ENCODE measurements around the gene MRPL51. TPM values are rescaled to one million over a fixed set of nuclear protein-coding genes. Genes with fewer than 3 reads are reported as not detected.

The MRPL51 gene
- total RNA-seq, 2 experiments from 2014 or later = 152 to 338 TPM

GRCh38 chr12:6462234-6462995 is 30.6 kb downstream of the MRPL51 start:
- H3K4me1 ChIP-seq (ENCODE audit: insufficient read depth, low read length, poor library complexity, severe bottlenecking) = peaks cover 57% of the 10 kb centered on the region
- H4K20me1 ChIP-seq (ENCODE audit: insufficient read depth, low read length) = no peaks in the 10 kb centered on the region
- no peaks in the 10 kb centered on the region; the same call in 1 of the 2 replicates for H3K79me2 ChIP-seq (ENCODE audit: insufficient read depth, low read depth, low read length)
- no peak overlapping the region for H2AFZ ChIP-seq (ENCODE audit: low read length)
- peaks cover 93% of the 10 kb centered on the region for H3K36me3 ChIP-seq (ENCODE audit: insufficient read depth, low read length)
- peak overlapping the region; percentile 24 for H3K4me3 ChIP-seq (ENCODE audit: low read depth, low read length, poor library complexity, severe bottlenecking)
- peak overlapping the region; percentile 93 for H3K27ac ChIP-seq (ENCODE audit: low read depth, low read length, poor library complexity, severe bottlenecking)
- no peak for TF ChIP-seq CTCF (conservative IDR thresholded peaks at IDR 0.05; ENCODE audit: low read length)
- no peak for TF ChIP-seq EZH2phosphoT487 (IDR thresholded peaks at IDR 0.05; ENCODE audit: borderline replicate concordance, low read depth, low read length)
- BruUV-seq (replicated peaks) = TSS peak; percentile 20
- H3K9me2 ChIP-seq (ENCODE audit: insufficient read depth, low read length) = no peaks in the 10 kb centered on the region
- no peak for DNase-seq (ENCODE audit: low spot score)
- CTCF ChIA-PET (ENCODE audit: unreplicated experiment) = interaction anchor here (0.6 to 1.0 kb wide), 3 partner anchors 33 to 311 kb away, joined by 3 to 7 read pairs (median 3); no protein-coding TSS in a partner anchor
- H3K9me3 ChIP-seq (ENCODE audit: low read length) = no peaks in the 10 kb centered on the region
- POLR2A ChIA-PET = interaction anchor here (0.7 to 8.2 kb wide), 12 partner anchors 8 to 123 kb away, joined by 3 to 112 read pairs (median 7); partner anchors contain the start of genes CD27, GAPDH, TAPBPL and VAMP1
- H3K4me2 ChIP-seq (ENCODE audit: low read length) = peak overlapping the region; percentile 80
- intact Hi-C loops (cut with micrococcal nuclease; ENCODE audit: unreplicated experiment) = loop anchor here (5.0 kb wide), 1 partner anchor 140 kb away; no protein-coding TSS in a partner anchor

GRCh38 chr12:6461401-6462233 is 31.4 kb downstream of the MRPL51 start:
- H4K20me1 ChIP-seq (ENCODE audit: insufficient read depth, low read length) = no peaks in the 10 kb centered on the region
- peaks cover 57% of the 10 kb centered on the region for H3K4me1 ChIP-seq (ENCODE audit: insufficient read depth, low read length, poor library complexity, severe bottlenecking)
- ChIA-PET POLR2A (interaction anchor here (0.5 to 8.2 kb wide), 18 partner anchors 7 to 179 kb away, joined by 3 to 112 read pairs (median 4); partner anchors contain the start of genes CD27, GAPDH, TAPBPL and VAMP1), CTCF (ENCODE audit: unreplicated experiment) (interaction anchor here (0.6 to 2.2 kb wide), 5 partner anchors 9 to 36 kb away, joined by 3 to 10 read pairs (median 7); no protein-coding TSS in a partner anchor)
- no peaks in the 10 kb centered on the region for H3K9me3 ChIP-seq (ENCODE audit: low read length)
- H3K9me2 ChIP-seq (ENCODE audit: insufficient read depth, low read length) = no peaks in the 10 kb centered on the region
- no peaks in the 10 kb centered on the region; the same call in 1 of the 2 replicates for H3K79me2 ChIP-seq (ENCODE audit: insufficient read depth, low read depth, low read length)
- no TSS peak for BruUV-seq (replicated peaks)
- DNase-seq (ENCODE audit: low spot score) = peak; percentile 96
- H3K36me3 ChIP-seq (ENCODE audit: insufficient read depth, low read length) = peaks cover 93% of the 10 kb centered on the region
- no peak for TF ChIP-seq EZH2phosphoT487 (IDR thresholded peaks at IDR 0.05; ENCODE audit: borderline replicate concordance, low read depth, low read length)
- TF ChIP-seq CTCF (conservative IDR thresholded peaks at IDR 0.05; ENCODE audit: low read length) = no peak; the same call in 1 of the 2 replicates
- H3K4me2 ChIP-seq (ENCODE audit: low read length) = peak overlapping the region; percentile 80
- H3K4me3 ChIP-seq (ENCODE audit: low read depth, low read length, poor library complexity, severe bottlenecking) = peak overlapping the region; percentile 44
- H2AFZ ChIP-seq (ENCODE audit: low read length) = no peak overlapping the region
- intact Hi-C loops (cut with micrococcal nuclease; ENCODE audit: unreplicated experiment) = loop anchor here (1.0 to 5.0 kb wide), 3 partner anchors 14 to 139 kb away; no protein-coding TSS in a partner anchor
- peak overlapping the region; percentile 93 for H3K27ac ChIP-seq (ENCODE audit: low read depth, low read length, poor library complexity, severe bottlenecking)

Data from OCI-LY7 (cell line).